Esophagus squamous epithelium (tissue), 4 donors: ENCODE measurements around the gene SF1.

Experiments
- CTCF ChIP-seq, 6 experiments: fragments of 450-650 bp in 4 of 6; fragments of 200-600 bp in 2 of 6; sonication (generic) in 2 of 6; IDR thresholded peaks; one replicate each; pipeline ENCODE4 v1.5.1; 2016 to 2019; ENCODE audit warnings: antibody characterized with exemption in 6 of 6, mild to moderate bottlenecking in 4 of 6, moderate library complexity in 4 of 6
- POLR2A ChIP-seq, 4 donors: fragments of 450-650 bp; IDR thresholded peaks; one replicate each; pipeline ENCODE4 v1.6.1; 2017; ENCODE audit warnings: antibody characterized with exemption in 4 of 4, mild to moderate bottlenecking in 4 of 4, moderate library complexity in 3 of 4

- TF ChIP-seq POLR2A (IDR thresholded peaks at IDR 0.05) (no peak), CTCF (IDR thresholded peaks at IDR 0.05) (no peak)
Measured at GRCh38 chr11:64751580-64751979, 26.8 kb downstream of the SF1 start.
